Activated CD4-positive, alpha-beta T cell treated with anti-CD3 and anti-CD28 coated beads for 36 hours (primary cell): Measurements from ENCODE around the gene CD101. TPM values are rescaled to one million over a fixed set of nuclear protein-coding genes. Genes with fewer than 3 reads are reported as not detected.

Source experiments
- ATAC-seq: fragments of 200-7000 bp; cut with Tn5 transposase; one replicate; pipeline ENCODE4 v1.10.0; 2021; ENCODE audit warnings: mild to moderate bottlenecking, moderate library complexity
- CTCF ChIA-PET: fragments of 350-600 bp; sonication (Branson Sonifier 250); formaldehyde crosslinking; loops from one replicate; lab custom pipeline; 2021; ENCODE audit warnings: antibody characterized with exemption; lab: Charles Lee
- POLR2A ChIA-PET: fragments of 350-600 bp; sonication (Branson Sonifier 250); formaldehyde crosslinking; loops from one replicate; lab custom pipeline; 2021; ENCODE audit warnings: antibody characterized with exemption, inconsistent platforms; lab: Charles Lee
- DNase-seq: peaks from one replicate; pipeline ENCODE4 v3.0.0-alpha.2; 2020
- H3K27ac Mint-ChIP-seq: one replicate; pipeline ENCODE4 v1.8.0; 2021; ENCODE audit warnings: mixed read lengths
- H3K27me3 Mint-ChIP-seq: one replicate; pipeline ENCODE4 v1.8.0; 2021; ENCODE audit warnings: mixed read lengths
- H3K36me3 Mint-ChIP-seq: one replicate; pipeline ENCODE4 v1.8.0; 2021; ENCODE audit warnings: low read depth, mixed read lengths
- H3K4me1 Mint-ChIP-seq: one replicate; pipeline ENCODE4 v1.8.0; 2021; ENCODE audit warnings: mixed read lengths
- H3K4me3 Mint-ChIP-seq: one replicate; pipeline ENCODE4 v1.8.0; 2021; ENCODE audit warnings: mild to moderate bottlenecking, moderate library complexity, mixed read lengths
- H3K9me3 Mint-ChIP-seq: one replicate; pipeline ENCODE4 v1.8.0; 2021; ENCODE audit warnings: low read depth, mixed read lengths
- intact Hi-C, 2 experiments: fragments of 100-400 bp; cut with DNase I in 1 of 2; cut with micrococcal nuclease in 1 of 2; formaldehyde crosslinking; loops; one replicate each; pipeline versions ENCODE4 v1.14.2 to v1.15.1; 2022 to 2024; cut with DNase I, micrococcal nuclease
- total RNA-seq, 2 experiments: library from RNA; stranded (reverse); gene quantifications; one replicate each; pipeline ENCODE4 v1.2.3, GENCODE V29; 2021

Gene CD101
- total RNA-seq, 2 experiments from 2014 or later: 0.30 to 0.60 TPM

DNA sequence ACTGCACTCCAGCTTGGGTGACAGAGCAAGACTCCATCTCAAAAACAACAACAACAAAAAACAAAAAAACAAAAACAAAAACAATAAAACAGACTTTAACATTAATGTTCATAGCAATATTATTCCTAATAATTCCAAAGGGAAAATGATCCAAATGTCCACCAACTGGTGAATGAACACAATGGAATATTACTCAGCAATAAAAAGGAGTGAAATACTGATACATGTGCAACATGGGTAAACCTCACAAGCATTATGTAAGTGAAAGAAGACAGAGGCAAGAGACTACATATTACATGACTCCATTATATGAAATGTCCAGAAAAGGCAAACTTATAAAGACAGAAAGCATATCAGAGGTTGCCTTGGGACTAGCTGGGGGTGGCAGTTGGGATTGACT, 52.5 kb downstream of the CD101 start:
- H3K36me3 Mint-ChIP-seq: peaks cover 7% of the 10 kb centered on the region
- DNase-seq: no peak
- no peaks in the 10 kb centered on the region for H3K27me3 Mint-ChIP-seq
- peaks cover 48% of the 10 kb centered on the region for H3K4me1 Mint-ChIP-seq
- peak overlapping the region; percentile 37 for H3K27ac Mint-ChIP-seq
- intact Hi-C loops: loop anchor here (2.0 to 10.0 kb wide), 5 partner anchors 143 to 915 kb away; no protein-coding TSS in a partner anchor
- ATAC-seq: no peak
- H3K4me3 Mint-ChIP-seq: no peak overlapping the region
- H3K9me3 Mint-ChIP-seq: no peaks in the 10 kb centered on the region
- POLR2A ChIA-PET: no interaction called here
- CTCF ChIA-PET: interaction anchor here (0.7 to 1.7 kb wide), 7 partner anchors 39 to 458 kb away, joined by 3 to 4 read pairs (median 3); no protein-coding TSS in a partner anchor

DNA sequence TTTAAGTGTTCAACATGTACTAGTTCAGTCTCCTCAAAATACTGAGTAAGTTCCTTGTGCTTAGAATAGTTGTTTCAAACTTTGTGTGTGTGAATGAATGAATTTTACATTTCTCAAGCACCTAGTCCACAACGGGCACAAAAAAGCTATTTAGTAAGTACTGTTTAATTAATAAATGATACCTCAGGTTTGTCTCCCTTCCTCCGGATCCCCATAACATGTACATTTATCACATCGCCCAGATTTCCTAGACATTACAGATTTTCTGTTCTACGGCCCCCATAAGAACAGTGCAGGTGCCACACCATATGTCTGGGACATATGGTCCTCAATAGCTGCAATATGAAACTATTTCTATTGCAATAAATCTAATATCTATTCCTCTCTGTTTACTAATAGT, 57.2 kb downstream of the CD101 start:
- intact Hi-C loops: loop anchor here (1.0 to 10.0 kb wide), 5 partner anchors 72 to 294 kb away; no protein-coding TSS in a partner anchor
- CTCF ChIA-PET: interaction anchor here (0.9 to 2.6 kb wide), 10 partner anchors 9 to 342 kb away, joined by 3 to 21 read pairs (median 4); no protein-coding TSS in a partner anchor
- no peaks in the 10 kb centered on the region for H3K27me3 Mint-ChIP-seq
- H3K4me1 Mint-ChIP-seq: peaks cover 38% of the 10 kb centered on the region
- H3K9me3 Mint-ChIP-seq: no peaks in the 10 kb centered on the region
- POLR2A ChIA-PET: interaction anchor here (0.8 to 4.3 kb wide), 9 partner anchors 146 to 514 kb away, joined by 3 to 49 read pairs (median 4); partner anchors contain the start of gene CD2
- no peak overlapping the region for H3K4me3 Mint-ChIP-seq
- H3K27ac Mint-ChIP-seq: no peak overlapping the region
- H3K36me3 Mint-ChIP-seq: peaks cover 27% of the 10 kb centered on the region
- ATAC-seq (no peak), DNase-seq (no peak)

DNA sequence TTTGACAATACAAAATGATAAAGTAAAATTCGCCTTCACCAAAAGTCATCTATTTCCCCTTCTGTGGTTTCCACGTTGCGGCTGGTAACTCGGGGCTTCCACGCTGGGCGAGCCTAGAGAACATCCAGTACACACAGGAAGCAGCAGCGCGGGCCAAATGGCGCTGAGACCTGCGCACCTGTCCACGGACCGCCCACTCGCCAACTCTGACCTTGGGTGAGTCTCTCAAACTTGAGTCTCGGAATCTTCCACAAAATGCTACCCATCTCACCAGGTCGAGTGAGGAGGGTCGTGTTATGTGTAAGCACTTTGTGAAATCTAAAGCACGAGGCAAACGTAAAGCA, 57.7 kb downstream of the CD101 start:
- Mint-ChIP-seq H3K27ac (no peak overlapping the region), H3K4me1 (peaks cover 41% of the 10 kb centered on the region), H3K27me3 (no peaks in the 10 kb centered on the region), H3K9me3 (no peaks in the 10 kb centered on the region), H3K4me3 (no peak overlapping the region), H3K36me3 (peaks cover 30% of the 10 kb centered on the region)
- ChIA-PET CTCF (interaction anchor here (0.7 to 3.5 kb wide), 13 partner anchors 9 to 485 kb away, joined by 3 to 28 read pairs (median 6); no protein-coding TSS in a partner anchor), POLR2A (interaction anchor here (0.8 to 4.3 kb wide), 17 partner anchors 10 to 515 kb away, joined by 3 to 80 read pairs (median 4); partner anchors contain the start of gene CD2)
- intact Hi-C loops: loop anchor here (1.0 to 10.0 kb wide), 5 partner anchors 73 to 295 kb away; no protein-coding TSS in a partner anchor
- DNase-seq (peak; percentile 84), ATAC-seq (peak; percentile 13)

GRCh38 chr1:117059678-117060440, 58.3 kb downstream of the CD101 start, which contains the start of gene TTF2:
Gene TTF2 (plus strand): TSS chr1:117060326. CDS start chr1:117060347, 21 bp downstream.
- intact Hi-C loops: loop anchor here (1.0 to 10.0 kb wide), 21 partner anchors 51 to 687 kb away; partner anchors contain the start of genes CD101 (in 2 of the 2), ATP1A1 (in 1 of the 2), IGSF3 (in 1 of the 2) and MAN1A2 (in 1 of the 2)
- Mint-ChIP-seq H3K4me1 (peaks cover 41% of the 10 kb centered on the region), H3K9me3 (no peaks in the 10 kb centered on the region), H3K27ac (no peak within 1 kb of the TSS), H3K36me3 (peaks cover 32% of the 10 kb centered on the region), H3K27me3 (no peaks in the 10 kb centered on the region), H3K4me3 (no peak within 1 kb of the TSS)
- DNase-seq (peak; percentile 98), ATAC-seq (peak; percentile 94)
- ChIA-PET POLR2A (interaction anchor here (0.6 to 4.3 kb wide), 29 partner anchors 11 to 605 kb away, joined by 3 to 80 read pairs (median 4); partner anchors contain the start of gene CD2), CTCF (interaction anchor here (0.6 to 3.5 kb wide), 31 partner anchors 11 to 551 kb away, joined by 3 to 28 read pairs (median 4); no protein-coding TSS in a partner anchor)

DNA sequence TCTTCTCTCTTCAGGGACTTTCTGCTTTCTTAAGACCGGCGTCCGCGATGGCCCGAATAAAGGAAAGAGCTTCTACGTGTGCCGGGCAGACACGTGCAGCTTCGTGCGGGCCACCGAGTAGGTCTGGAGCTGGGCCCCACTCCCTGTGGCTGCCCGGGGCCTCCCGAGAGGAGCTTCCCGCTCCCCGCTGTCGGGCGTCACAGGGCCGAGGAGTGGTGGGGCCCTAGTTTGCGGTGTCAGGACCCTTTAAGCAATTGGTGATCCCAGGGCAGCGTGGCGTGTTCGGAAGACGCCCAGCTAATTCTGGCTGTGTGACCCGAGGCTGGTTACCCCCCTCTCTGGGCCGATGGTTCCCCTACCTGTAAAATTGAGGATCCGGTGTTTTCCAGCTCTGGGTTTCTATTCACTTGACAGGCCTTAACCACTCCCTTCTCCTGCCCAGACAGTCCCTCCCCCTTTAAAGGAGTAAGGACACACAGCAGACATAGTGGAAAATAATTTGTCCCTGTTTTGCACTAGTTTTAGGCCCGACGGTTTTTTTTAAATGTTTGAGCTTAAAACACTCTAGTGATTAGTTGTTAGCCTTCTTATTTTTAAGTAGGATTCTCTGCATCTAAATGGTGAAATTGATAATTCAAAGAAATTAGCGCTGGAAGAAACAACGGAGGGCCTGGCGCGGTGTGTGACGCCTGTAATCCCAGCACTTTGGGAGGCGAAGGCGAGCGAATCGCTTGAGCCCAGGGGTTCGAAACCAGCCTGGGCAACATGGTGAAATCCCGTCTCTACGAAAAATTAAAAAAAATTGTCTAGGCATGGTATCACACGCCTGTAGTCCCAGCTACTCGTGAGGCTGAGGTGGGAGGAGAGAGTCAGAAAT, 59.1 kb downstream of the CD101 start:
- ATAC-seq (peak; percentile 2), DNase-seq (no peak)
- POLR2A ChIA-PET: interaction anchor here (0.6 to 4.3 kb wide), 23 partner anchors 11 to 604 kb away, joined by 3 to 80 read pairs (median 4); partner anchors contain the start of gene CD2
- no peak overlapping the region for H3K27ac Mint-ChIP-seq
- peaks cover 38% of the 10 kb centered on the region for H3K36me3 Mint-ChIP-seq
- peaks cover 37% of the 10 kb centered on the region for H3K4me1 Mint-ChIP-seq
- intact Hi-C loops: loop anchor here (1.0 to 10.0 kb wide), 17 partner anchors 52 to 687 kb away; partner anchors contain the start of genes CD101 (in 2 of the 2), ATP1A1 (in 1 of the 2), IGSF3 (in 1 of the 2) and MAN1A2 (in 1 of the 2)
- CTCF ChIA-PET: interaction anchor here (0.7 to 3.5 kb wide), 27 partner anchors 16 to 551 kb away, joined by 3 to 28 read pairs (median 5); no protein-coding TSS in a partner anchor
- no peaks in the 10 kb centered on the region for H3K27me3 Mint-ChIP-seq
- H3K4me3 Mint-ChIP-seq: no peak overlapping the region
- H3K9me3 Mint-ChIP-seq: no peaks in the 10 kb centered on the region

DNA sequence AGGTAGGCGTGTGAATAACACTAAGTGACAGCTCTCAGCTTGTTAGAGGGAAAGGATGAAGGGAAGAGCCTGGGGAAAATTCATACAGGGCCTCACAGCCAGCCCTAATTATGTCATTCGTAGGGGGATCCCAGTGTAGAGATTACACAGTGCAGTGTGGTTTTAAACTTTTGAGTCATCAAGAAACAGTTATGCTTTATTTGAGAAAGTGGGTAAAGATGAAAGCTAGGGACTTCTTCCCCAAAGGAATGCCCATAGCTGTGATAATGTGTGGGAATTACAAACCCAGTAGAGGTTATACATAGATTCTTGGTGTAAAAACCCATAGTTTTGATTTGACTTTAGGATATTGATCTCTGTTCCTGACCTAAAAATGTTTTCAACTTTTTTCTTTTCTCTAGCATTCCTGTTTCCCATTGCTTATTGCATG, 60.4 kb downstream of the CD101 start:
- ChIA-PET POLR2A (interaction anchor here (0.6 to 1.2 kb wide), 10 partner anchors 15 to 594 kb away, joined by 3 to 9 read pairs (median 4); partner anchors contain the start of gene CD2), CTCF (interaction anchor here (0.8 to 3.5 kb wide), 8 partner anchors 9 to 505 kb away, joined by 3 to 28 read pairs (median 4); no protein-coding TSS in a partner anchor)
- Mint-ChIP-seq H3K4me3 (no peak overlapping the region), H3K27ac (peak overlapping the region; percentile 43), H3K9me3 (no peaks in the 10 kb centered on the region), H3K36me3 (peaks cover 48% of the 10 kb centered on the region), H3K27me3 (no peaks in the 10 kb centered on the region), H3K4me1 (peaks cover 38% of the 10 kb centered on the region)
- peak; percentile 23 for ATAC-seq
- DNase-seq: peak; percentile 58
- intact Hi-C loops: loop anchor here (1.0 to 10.0 kb wide), 13 partner anchors 15 to 683 kb away; partner anchors contain the start of genes MAN1A2 (in 1 of the 2) and TENT5C (in 1 of the 2)

- intact Hi-C loops: loop anchor here (5.0 to 10.0 kb wide), 3 partner anchors 298 to 691 kb away; partner anchors contain the start of gene MAN1A2 (in 1 of the 2)
- POLR2A ChIA-PET: no interaction called here
- CTCF ChIA-PET: interaction anchor here (0.6 to 8.8 kb wide), 8 partner anchors 11 to 406 kb away, joined by 3 to 89 read pairs (median 9); no protein-coding TSS in a partner anchor
- H3K36me3 Mint-ChIP-seq: peaks cover 62% of the 10 kb centered on the region
- no peaks in the 10 kb centered on the region for H3K27me3 Mint-ChIP-seq
- no peaks in the 10 kb centered on the region for H3K9me3 Mint-ChIP-seq
- peaks cover 50% of the 10 kb centered on the region for H3K4me1 Mint-ChIP-seq
- H3K4me3 Mint-ChIP-seq: no peak overlapping the region
- DNase-seq (no peak), ATAC-seq (no peak)
- H3K27ac Mint-ChIP-seq: no peak overlapping the region
Measured at GRCh38 chr1:117066367-117066766, 64.8 kb downstream of the CD101 start.

DNA sequence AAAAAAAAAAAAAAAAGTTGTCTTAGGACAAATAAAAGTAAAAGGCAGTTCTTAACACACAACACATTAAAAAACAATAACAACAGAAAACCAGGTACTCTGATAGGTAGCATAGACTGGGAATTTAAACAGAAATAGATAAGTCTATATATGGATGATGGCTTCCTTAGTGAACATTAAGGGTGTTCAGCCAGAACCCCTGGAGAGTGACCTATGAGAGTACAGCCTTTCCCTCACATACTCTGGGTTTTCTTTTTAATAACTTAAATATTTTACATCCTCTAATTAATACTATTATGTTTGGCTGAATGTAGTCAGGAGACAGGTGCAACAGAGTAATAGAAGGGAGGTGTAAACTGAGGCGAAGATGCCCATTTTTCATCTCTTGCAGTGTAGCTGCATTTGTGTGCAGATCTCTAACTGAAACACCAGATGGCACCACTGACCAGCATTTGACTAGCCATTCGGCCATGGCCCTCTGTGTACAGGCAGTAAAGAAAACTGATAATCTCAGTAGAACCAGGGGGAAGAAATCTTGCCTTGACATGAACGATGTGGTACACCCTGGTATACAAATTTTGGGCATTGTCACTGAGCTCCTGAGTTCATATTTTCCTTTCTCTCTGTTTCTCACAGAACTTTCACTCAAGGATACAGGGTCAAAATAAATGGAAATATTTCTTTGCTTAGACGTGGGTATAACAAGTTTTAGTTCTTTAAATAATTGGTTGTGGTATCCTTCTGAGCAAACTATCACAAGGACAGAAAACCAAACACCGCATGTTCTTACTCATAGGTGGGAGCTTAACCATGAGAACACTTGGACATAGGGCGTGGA, 66.2 kb downstream of the CD101 start:
- POLR2A ChIA-PET: interaction anchor here (0.6 to 1.0 kb wide), 3 partner anchors 9 to 51 kb away, joined by 3 read pairs; no protein-coding TSS in a partner anchor
- H3K27ac Mint-ChIP-seq: no peak overlapping the region
- peak; percentile 65 for ATAC-seq
- no peak overlapping the region for H3K4me3 Mint-ChIP-seq
- peaks cover 58% of the 10 kb centered on the region for H3K36me3 Mint-ChIP-seq
- H3K4me1 Mint-ChIP-seq: peaks cover 36% of the 10 kb centered on the region
- peak; percentile 65 for DNase-seq
- CTCF ChIA-PET: interaction anchor here (0.6 to 8.8 kb wide), 20 partner anchors 9 to 829 kb away, joined by 3 to 89 read pairs (median 5); no protein-coding TSS in a partner anchor
- intact Hi-C loops: loop anchor here (1.0 to 10.0 kb wide), 5 partner anchors 61 to 690 kb away; partner anchors contain the start of gene MAN1A2 (in 1 of the 2)
- H3K27me3 Mint-ChIP-seq: no peaks in the 10 kb centered on the region
- no peaks in the 10 kb centered on the region for H3K9me3 Mint-ChIP-seq

GRCh38 chr1:117068580-117068979, 67.0 kb downstream of the CD101 start:
- ChIA-PET CTCF (interaction anchor here (0.8 to 8.8 kb wide), 15 partner anchors 9 to 828 kb away, joined by 3 to 89 read pairs (median 5); no protein-coding TSS in a partner anchor), POLR2A (no interaction called here)
- H3K27me3 Mint-ChIP-seq: no peaks in the 10 kb centered on the region
- peaks cover 55% of the 10 kb centered on the region for H3K36me3 Mint-ChIP-seq
- H3K4me3 Mint-ChIP-seq: no peak overlapping the region
- no peak for ATAC-seq
- intact Hi-C loops: loop anchor here (5.0 to 10.0 kb wide), 3 partner anchors 296 to 689 kb away; partner anchors contain the start of gene MAN1A2 (in 1 of the 2)
- no peaks in the 10 kb centered on the region for H3K9me3 Mint-ChIP-seq
- no peak for DNase-seq
- no peak overlapping the region for H3K27ac Mint-ChIP-seq
- peaks cover 31% of the 10 kb centered on the region for H3K4me1 Mint-ChIP-seq
